GM12878 (cell line): ENCODE measurements around the gene SECTM1. TPM values are rescaled to one million over a fixed set of nuclear protein-coding genes. Genes with fewer than 3 reads are reported as not detected.

ENCODE experiments used
- ATAC-seq: fragments of 200-7000 bp; cut with Tn5 transposase; 3 replicates; pipeline ENCODE4 v1.9.1; 2020; ENCODE audit warnings: mild to moderate bottlenecking, moderate library complexity
- BruUV-seq: library from RNA; stranded (reverse); fragments of 400-500 nt; replicated peaks from 2 replicates; lab custom pipeline; 2021; lab: Mats Ljungman, UMichigan
- CTCF ChIA-PET: fragments of 300-600 bp; sonication (Branson Sonifier 250); formaldehyde crosslinking; extraction: SDS; loops from one replicate; lab custom pipeline; 2021; ENCODE audit warnings: inconsistent platforms; lab: Yijun Ruan, JAX
- POLR2A ChIA-PET: fragments of 350-600 bp; formaldehyde crosslinking; extraction: SDS; loops from one replicate; lab custom pipeline; 2021; ENCODE audit warnings: inconsistent platforms; lab: Charles Lee
- RAD21 ChIA-PET: fragments of 300-600 bp; sonication (Branson Sonifier 250); formaldehyde crosslinking; loops from one replicate; lab custom pipeline; 2023; ENCODE audit warnings: antibody characterized with exemption; ENCODE audit not compliant: unreplicated experiment; lab: Charles Lee
- SMC1A ChIA-PET: fragments of 300-600 bp; sonication (Branson Sonifier 250); formaldehyde crosslinking; loops from one replicate; lab custom pipeline; 2023; ENCODE audit not compliant: unreplicated experiment, uncharacterized antibody; lab: Charles Lee
- DNase-seq: peaks from one replicate; pipeline ENCODE4 v3.0.0-alpha.2; 2011; ENCODE audit warnings: low read depth, low spot score
- FAIRE-seq: peaks from 3 replicates; lab custom pipeline; 2011; peaks lifted over from hg19 to GRCh38; lab: Jason Lieb, UNC
- H2AFZ ChIP-seq: 2 replicates; pipeline ENCODE4 v1.6.0; 2011; ENCODE audit warnings: low read depth, low read length, control low read depth; ENCODE audit not compliant: control insufficient read depth
- H3K27ac ChIP-seq: 2 replicates; pipeline ENCODE4 v1.5.1; 2011; ENCODE audit warnings: control low read depth; ENCODE audit not compliant: control insufficient read depth, insufficient read depth
- H3K27me3 ChIP-seq, 2 experiments: replicated peaks in 1 of 2; 2 replicates each; pipeline versions ENCODE4 v1.6.0 to v1.6.1; 2011; ENCODE audit warnings: low read length in 1 of 2; ENCODE audit not compliant: control insufficient read depth in 2 of 2, insufficient read depth in 2 of 2
- H3K36me3 ChIP-seq, 2 experiments: 2 replicates each; pipeline ENCODE4 v1.5.1; 2011; ENCODE audit warnings: low read length in 1 of 2; ENCODE audit not compliant: control insufficient read depth in 2 of 2, insufficient read depth in 2 of 2
- H3K4me1 ChIP-seq: 2 replicates; pipeline ENCODE4 v1.6.1; 2011; ENCODE audit warnings: mild to moderate bottlenecking, low read length, moderate library complexity, mixed read lengths; ENCODE audit not compliant: control insufficient read depth, insufficient read depth
- H3K4me2 ChIP-seq: 2 replicates; pipeline ENCODE4 v1.6.0; 2011; ENCODE audit warnings: control low read depth; ENCODE audit not compliant: control insufficient read depth, insufficient read depth
- H3K4me3 ChIP-seq: fragments of 200-600 bp; sonication (generic); 2 replicates; pipeline ENCODE4 v1.5.1; 2016
- H3K79me2 ChIP-seq: 2 replicates; pipeline ENCODE4 v1.6.0; 2011; ENCODE audit warnings: low read length; ENCODE audit not compliant: control insufficient read depth, insufficient read depth
- H3K9ac ChIP-seq: 2 replicates; pipeline ENCODE4 v1.8.0; 2011; ENCODE audit warnings: low read length, control low read depth, mixed read lengths; ENCODE audit not compliant: control insufficient read depth, insufficient read depth
- H3K9me3 ChIP-seq: replicated peaks from 3 replicates; pipeline ENCODE4 v1.5.1; 2011; ENCODE audit warnings: mild to moderate bottlenecking, low read length; ENCODE audit not compliant: control insufficient read depth, insufficient read depth
- H4K20me1 ChIP-seq: 2 replicates; pipeline ENCODE4 v1.6.0; 2011; ENCODE audit not compliant: control insufficient read depth, insufficient read depth
- EZH2 ChIP-seq: IDR thresholded peaks from 2 replicates; pipeline ENCODE4 v1.6.1; 2012; ENCODE audit warnings: low read depth, mild to moderate bottlenecking, control low read depth, inconsistent platforms, low read length, borderline replicate concordance; ENCODE audit not compliant: control insufficient read depth
- FOXM1 ChIP-seq: IDR thresholded peaks from 2 replicates; pipeline ENCODE4 v1.6.1; 2012; ENCODE audit warnings: low read depth, mild to moderate bottlenecking, inconsistent platforms, low read length, moderate library complexity
- IRF5 ChIP-seq: fragments of 450-650 bp; IDR thresholded peaks from 2 replicates; pipeline ENCODE4 v1.6.1; 2017; ENCODE audit warnings: borderline replicate concordance
- NFYB ChIP-seq: IDR thresholded peaks from 2 replicates; pipeline ENCODE4 v1.6.1; 2011; ENCODE audit warnings: low read depth, mild to moderate bottlenecking, low read length, improper control_type of control experiment, moderate library complexity; ENCODE audit not compliant: insufficient read depth
- NR2F1 ChIP-seq: fragments of 450-650 bp; conservative IDR thresholded peaks from 2 replicates; pipeline ENCODE4 v1.6.1; 2017; ENCODE audit warnings: mild to moderate bottlenecking
- SIX5 ChIP-seq: IDR thresholded peaks from 2 replicates; pipeline ENCODE4 v1.6.1; 2011; ENCODE audit warnings: mild to moderate bottlenecking, low read depth, low read length, moderate library complexity; ENCODE audit not compliant: severe bottlenecking
- ZNF207 ChIP-seq: fragments of 450-650 bp; IDR thresholded peaks from 2 replicates; pipeline ENCODE4 v1.6.1; 2014; ENCODE audit warnings: antibody characterized with exemption, mild to moderate bottlenecking, borderline replicate concordance
- WGBS: methylation state at CpG from one replicate; pipeline ENCODE4 v1.1.6; 2016; ENCODE audit warnings: low lambda C conversion rate; ENCODE audit not compliant: insufficient replicate concordance, insufficient coverage; ENCODE audit errors: missing lambda C conversion rate; 5-methylcytosine and 5-hydroxymethylcytosine counted together
- in situ Hi-C: fragments of 300-500 bp; cut with MboI; formaldehyde crosslinking; loops from 9 replicates; pipeline ENCODE4 v1.14.3; 2018; ENCODE audit warnings: mixed read lengths
- intact Hi-C: fragments of 100-400 bp; cut with micrococcal nuclease; formaldehyde crosslinking; loops from one replicate; pipeline ENCODE4 v1.14.2; 2022; ENCODE audit not compliant: unreplicated experiment
- polyA plus RNA-seq, 11 experiments: library from polyadenylated mRNA; depleted of rRNA in 4 of 11; unstranded in 6 of 11; stranded (reverse) in 5 of 11; fragments of >200 nt; fragmentation: Nextera tagmentation in 4 of 11; fragmentation: Illumina TruSeq in 1 of 11; extraction: Ambion mirVana in 4 of 11; extraction: Trizol in 1 of 11; gene quantifications; 1 replicate in 1 of 11; 2 replicates in 10 of 11; pipeline versions ENCODE4 v1.2.1 to v1.2.3, GENCODE V29; 2011 to 2016; ENCODE audit warnings: inconsistent platforms in 2 of 11, missing spikeins in 2 of 11, low read depth in 1 of 11
- total RNA-seq, 4 experiments: library from RNA; depleted of rRNA in 3 of 4; stranded (reverse); fragments of >200 nt in 3 of 4; fragmentation: Illumina TruSeq in 1 of 4; extraction: Trizol in 1 of 4; gene quantifications; 2 replicates each; pipeline versions ENCODE4 v1.2.1 to v1.2.3, GENCODE V29; 2013 to 2021

The SECTM1 gene
- total and polyA plus RNA-seq, 10 of the 15 experiments (the other 5 are each of a cell fraction or from before 2014, with no cell fraction given) = 0.10 to 0.13 (median 0.12) TPM; not detected in 7

- ATAC-seq = no peak
- Histone ChIP-seq H3K27ac (no peak overlapping the region), H3K4me2 (no peak overlapping the region), H3K36me3 (no peaks in the 10 kb centered on the region), H3K9ac (no peak overlapping the region), H3K79me2 (no peaks in the 10 kb centered on the region), H3K4me1 (peaks cover 11% of the 10 kb centered on the region; the same call in 1 of the 2 replicates), H3K4me3 (no peak overlapping the region), H3K27me3 (no peaks in the 10 kb centered on the region), H4K20me1 (no peaks in the 10 kb centered on the region), H3K9me3 (no peaks in the 10 kb centered on the region), H2AFZ (no peak overlapping the region)
- DNase-seq = no peak
- no peak for TF ChIP-seq SIX5
- in situ Hi-C loops (no loop called here), intact Hi-C loops (no loop called here)
- WGBS = 26% methylated on average over 28 of the region's 28 CpGs
- BruUV-seq = no TSS peak
- FAIRE-seq = no peak
- ChIA-PET CTCF (interaction anchor here (0.6 to 1.0 kb wide), 3 partner anchors 9 to 316 kb away, joined by 3 read pairs; partner anchors contain the start of gene RAC3), RAD21 (interaction anchor here (1.3 kb wide), 1 partner anchor 43 kb away, joined by 3 read pairs; no protein-coding TSS in a partner anchor), SMC1A (interaction anchor here (1.1 kb wide), 1 partner anchor 8 kb away, joined by 3 read pairs; no protein-coding TSS in a partner anchor), POLR2A (interaction anchor here (0.6 kb wide), 1 partner anchor 91 kb away, joined by 3 read pairs; no protein-coding TSS in a partner anchor)
Observed at GRCh38 chr17:82346342-82347300, 13.1 kb upstream of the SECTM1 start.

- RAD21 ChIA-PET = interaction anchor here (0.5 to 1.3 kb wide), 2 partner anchors 42 to 72 kb away, joined by 3 read pairs; no protein-coding TSS in a partner anchor
- H3K36me3 ChIP-seq = no peaks in the 10 kb centered on the region
- H3K9ac ChIP-seq = no peak overlapping the region
Observed at GRCh38 chr17:82345151-82345976, 11.8 kb upstream of the SECTM1 start.

More at GRCh38 chr17:82345151-82345976, 11.8 kb upstream of the SECTM1 start:
- no peaks in the 10 kb centered on the region for H3K79me2 ChIP-seq
- H3K4me2 ChIP-seq = no peak overlapping the region
- H2AFZ ChIP-seq = no peak overlapping the region
- SMC1A ChIA-PET = no interaction called here
- BruUV-seq = no TSS peak
- H3K9me3 ChIP-seq = no peaks in the 10 kb centered on the region
- in situ Hi-C loops (no loop called here), intact Hi-C loops (no loop called here)
- FAIRE-seq = no peak
- ATAC-seq = no peak
- 57% methylated on average over 42 of the region's 42 CpGs for WGBS
- no peaks in the 10 kb centered on the region for H4K20me1 ChIP-seq
- POLR2A ChIA-PET = no interaction called here
- H3K27ac ChIP-seq = no peak overlapping the region
- no peaks in the 10 kb centered on the region for H3K27me3 ChIP-seq
- no peak for DNase-seq
- CTCF ChIA-PET = interaction anchor here (0.7 to 1.4 kb wide), 3 partner anchors 56 to 110 kb away, joined by 3 to 4 read pairs (median 4); no protein-coding TSS in a partner anchor
- H3K4me1 ChIP-seq = no peaks in the 10 kb centered on the region
- TF ChIP-seq EZH2 (no peak), NR2F1 (no peak), NFYB (no peak), IRF5 (no peak), FOXM1 (no peak), ZNF207 (no peak)
- no peak overlapping the region for H3K4me3 ChIP-seq
